Measurements from ENCODE around the gene SLC6A11. TPM values are rescaled to one million over a fixed set of nuclear protein-coding genes. Genes with fewer than 3 reads are reported as not detected.

The SLC6A11 gene
- total RNA-seq, 4 donors from 2014 or later = not detected

DNA sequence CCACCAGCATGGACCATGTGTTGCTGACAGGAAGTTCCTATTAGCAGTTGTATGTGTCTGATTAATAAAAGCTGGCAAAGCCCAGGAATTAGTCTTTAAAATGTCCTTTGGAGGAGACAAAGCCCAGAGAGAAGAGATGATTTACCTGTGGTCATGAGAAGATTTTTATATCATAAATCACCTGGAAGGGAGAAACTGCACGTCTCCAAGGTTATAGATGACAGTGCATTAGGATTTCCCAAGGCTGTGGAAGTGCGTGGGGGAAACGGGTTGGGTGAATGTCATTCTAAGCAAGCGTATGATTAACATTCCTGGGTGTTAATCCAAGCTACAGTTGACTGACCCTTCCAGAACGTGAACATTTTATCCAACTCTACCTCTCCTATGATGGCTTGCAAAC, 76.6 kb downstream of the SLC6A11 start:
- Histone ChIP-seq H3K27ac (no peak overlapping the region), H3K27me3 (no peaks in the 10 kb centered on the region), H3K4me3 (no peak overlapping the region), H3K9me3 (peaks cover 0 to 4% (median 0%) of the 10 kb centered on the region in 3 donors), H3K4me1 (no peaks in the 10 kb centered on the region), H3K36me3 (no peaks in the 10 kb centered on the region)
- TF ChIP-seq CTCF (IDR thresholded peaks at IDR 0.05 in 4 of 5, conservative IDR thresholded peaks at IDR 0.05 in 1 of 5) = no peak
- no peak for TF ChIP-seq POLR2A (IDR thresholded peaks at IDR 0.05)
- no peak for DNase-seq
- ATAC-seq = no peak
- intact Hi-C loops (cut with DNase I; ENCODE audit: low total_unique reads) = no loop called here
- in situ Hi-C loops (cut with MboI; ENCODE audit: low sequenced_read_pairs in 4 of 4) = no loop called here

DNA sequence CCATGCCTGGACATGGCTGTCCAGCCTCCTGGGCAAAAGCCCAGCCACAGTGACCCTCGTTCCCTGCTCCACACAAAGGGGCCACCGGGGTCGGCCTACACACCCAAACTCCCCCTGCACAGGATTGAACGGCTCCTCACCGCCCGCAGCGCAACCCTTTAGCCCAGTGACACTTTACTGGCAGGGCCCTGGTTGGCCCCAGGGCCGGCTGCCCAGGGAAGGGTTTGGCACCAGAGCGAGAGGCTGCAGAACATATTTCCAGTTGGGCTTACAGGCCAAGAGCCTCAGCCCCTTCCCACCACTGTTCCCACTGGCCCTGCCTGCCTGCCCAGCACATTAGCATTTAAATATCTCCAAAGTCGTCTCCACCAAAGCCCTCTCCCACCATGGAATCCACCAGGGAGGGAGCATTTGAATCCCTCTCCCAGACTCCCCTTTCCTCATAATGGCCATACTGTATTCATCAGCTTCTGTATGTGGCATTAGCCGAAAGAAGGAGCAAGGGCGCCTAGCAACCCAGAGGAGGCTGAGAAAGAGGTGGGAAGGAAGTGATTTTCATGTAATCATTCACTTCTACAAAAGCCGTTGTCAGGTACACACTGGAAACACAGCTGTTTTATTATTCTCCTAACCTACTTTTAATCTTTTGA, 85.4 kb downstream of the SLC6A11 start:
- in situ Hi-C loops (cut with MboI; ENCODE audit: low sequenced_read_pairs in 4 of 4) = no loop called here
- no peaks in the 10 kb centered on the region for H3K4me1 ChIP-seq
- no peaks in the 10 kb centered on the region for H3K27me3 ChIP-seq
- H3K9me3 ChIP-seq = peaks cover 0 to 2% (median 0%) of the 10 kb centered on the region in 3 donors
- H3K4me3 ChIP-seq = no peak overlapping the region
- DNase-seq (no peak), ATAC-seq (no peak)
- H3K36me3 ChIP-seq = no peaks in the 10 kb centered on the region
- intact Hi-C loops (cut with DNase I; ENCODE audit: low total_unique reads) = no loop called here
- no peak overlapping the region for H3K27ac ChIP-seq
- TF ChIP-seq CTCF (IDR thresholded peaks at IDR 0.05 in 4 of 5, conservative IDR thresholded peaks at IDR 0.05 in 1 of 5) (no peak), POLR2A (IDR thresholded peaks at IDR 0.05) (no peak)

GRCh38 chr3:10907262-10907661, 91.2 kb downstream of the SLC6A11 start:
- no peak overlapping the region for H3K27ac ChIP-seq
- TF ChIP-seq CTCF (IDR thresholded peaks at IDR 0.05 in 4 of 5, conservative IDR thresholded peaks at IDR 0.05 in 1 of 5) (no peak), POLR2A (IDR thresholded peaks at IDR 0.05) (no peak)
- peaks cover 0 to 10% (median 2%) of the 10 kb centered on the region in 3 donors for H3K9me3 ChIP-seq
- no peak overlapping the region for H3K4me3 ChIP-seq
- H3K27me3 ChIP-seq = peaks cover 0 to 3% (median 0%) of the 10 kb centered on the region in 3 donors
- in situ Hi-C loops (cut with MboI; ENCODE audit: low sequenced_read_pairs in 4 of 4) = no loop called here
- no peaks in the 10 kb centered on the region for H3K36me3 ChIP-seq
- intact Hi-C loops (cut with DNase I; ENCODE audit: low total_unique reads) = no loop called here
- no peaks in the 10 kb centered on the region for H3K4me1 ChIP-seq
- DNase-seq = no peak
- no peak for ATAC-seq

- Histone ChIP-seq H3K27ac (no peak overlapping the region), H3K36me3 (no peaks in the 10 kb centered on the region), H3K4me3 (no peak overlapping the region), H3K27me3 (peaks cover 0 to 3% (median 0%) of the 10 kb centered on the region in 3 donors), H3K9me3 (peaks cover 0 to 10% (median 2%) of the 10 kb centered on the region in 3 donors), H3K4me1 (no peaks in the 10 kb centered on the region)
- ATAC-seq (no peak), DNase-seq (no peak)
- intact Hi-C loops (cut with DNase I; ENCODE audit: low total_unique reads) (no loop called here), in situ Hi-C loops (cut with MboI; ENCODE audit: low sequenced_read_pairs in 4 of 4) (no loop called here)
- TF ChIP-seq POLR2A (IDR thresholded peaks at IDR 0.05) (no peak), CTCF (IDR thresholded peaks at IDR 0.05 in 4 of 5, conservative IDR thresholded peaks at IDR 0.05 in 1 of 5) (no peak)
Measured at GRCh38 chr3:10910367-10910766, 94.3 kb downstream of the SLC6A11 start.

All from gastrocnemius medialis (tissue), 4 donors.